ENCODE results near the gene LENG9. TPM values are rescaled to one million over a fixed set of nuclear protein-coding genes. Genes with fewer than 3 reads are reported as not detected.

Gene LENG9
- total and polyA plus RNA-seq, 2 of the 13 experiments (the other 11 are each of a cell fraction or from before 2014, with no cell fraction given) = 0.75 to 2.9 TPM

- TF ChIP-seq ZNF280B (CRISPR knock-in tag; IDR thresholded peaks at IDR 0.05; ENCODE audit: borderline replicate concordance) = no peak
- no peak for TF ChIP-seq TBP (CRISPR knock-in tag; IDR thresholded peaks at IDR 0.05)
- TF ChIP-seq ZNF530 (CRISPR knock-in tag; IDR thresholded peaks at IDR 0.05; ENCODE audit: low read depth) = no peak
- no peak for TF ChIP-seq CEBPG (CRISPR knock-in tag; IDR thresholded peaks at IDR 0.05)
Measured at GRCh38 chr19:54475706-54476105, 12.1 kb upstream of the LENG9 start (continued).

- intact Hi-C loops (cut with micrococcal nuclease; ENCODE audit: unreplicated experiment) (no loop called here), in situ Hi-C loops (cut with HindIII; ENCODE audit: extremely low pct_ligation_motif_present, low pct_unique_long_range_greater_than_20kb) (loop anchor here (10.0 kb wide), 1 partner anchor 201 kb away; no protein-coding TSS in a partner anchor)
- ATAC-seq (no peak), DNase-seq (ENCODE audit: low spot score) (no peak), FAIRE-seq (no peak)
- Histone ChIP-seq H3K27ac (ENCODE audit: extremely low read length, insufficient read depth, low read length) (no peak overlapping the region), H3K4me2 (ENCODE audit: low read depth, low read length) (no peak overlapping the region), H3K9ac (ENCODE audit: insufficient read depth, low read depth, low read length) (no peak overlapping the region), H3K9me3 (ENCODE audit: low read length) (no peaks in the 10 kb centered on the region), H3K36me3 (replicated peaks in 1 of 2; ENCODE audit: control insufficient read depth in 1 of 2, insufficient read depth in 2 of 2, low read length in 2 of 2) (no peaks in the 10 kb centered on the region), H3K4me1 (ENCODE audit: insufficient read depth, low read length) (peaks cover 39% of the 10 kb centered on the region), H3K4me3 (replicated peaks in 1 of 3; ENCODE audit: insufficient read depth in 1 of 3, low read depth in 2 of 3, low read length in 3 of 3) (no peak overlapping the region), H4K20me1 (ENCODE audit: insufficient read depth, low read length) (no peaks in the 10 kb centered on the region), H3K27me3 (ENCODE audit: control insufficient read depth in 1 of 2, insufficient read depth in 2 of 2, low read length in 2 of 2) (no peaks in the 10 kb centered on the region; a peak in 1 of 5 replicates), H2AFZ (ENCODE audit: low read length) (no peak overlapping the region), H3K79me2 (ENCODE audit: insufficient read depth, low read length) (no peaks in the 10 kb centered on the region)
- POLR2A ChIA-PET = interaction anchor here (0.7 kb wide), 1 partner anchor 54 kb away, joined by 3 read pairs; no protein-coding TSS in a partner anchor
- 71% methylated on average over 6 of the region's 6 CpGs for WGBS (ENCODE audit: low lambda C conversion rate)
- BruUV-seq (replicated peaks) = no TSS peak
- CTCF ChIA-PET (ENCODE audit: low intra/inter-chr PET ratio, low total read pairs) = no interaction called here
- TF ChIP-seq PAWR (CRISPR knock-in tag; IDR thresholded peaks at IDR 0.05; ENCODE audit: borderline replicate concordance) (no peak), SP140L (CRISPR knock-in tag; IDR thresholded peaks at IDR 0.05; ENCODE audit: borderline replicate concordance) (no peak), ZNF296 (CRISPR knock-in tag; conservative IDR thresholded peaks at IDR 0.05) (no peak), ZNF407 (CRISPR knock-in tag; IDR thresholded peaks at IDR 0.05; ENCODE audit: not compliant biosample characterization) (no peak), PHF21A (CRISPR knock-in tag; IDR thresholded peaks at IDR 0.05) (no peak), ZNF879 (CRISPR knock-in tag; IDR thresholded peaks at IDR 0.05) (no peak), CERS6 (CRISPR knock-in tag; IDR thresholded peaks at IDR 0.05) (no peak), IRF2 (CRISPR knock-in tag; IDR thresholded peaks at IDR 0.05) (no peak), HMG20B (CRISPR knock-in tag; conservative IDR thresholded peaks at IDR 0.05) (no peak), NR2C2 (CRISPR knock-in tag; IDR thresholded peaks at IDR 0.05; ENCODE audit: borderline replicate concordance) (no peak)
Measured at GRCh38 chr19:54473892-54474372, 10.4 kb upstream of the LENG9 start.

Measured in HepG2 (cell line).